A549 treated with dexamethasone at 1 μM for 4 hours (cell line): ENCODE measurements around the gene TST. TPM values are rescaled to one million over a fixed set of nuclear protein-coding genes. Genes with fewer than 3 reads are reported as not detected.

Source experiments
- total RNA-seq: library from RNA; stranded (reverse); fragments of 200-300 nt; extraction: Qiagen RNA extraction; gene quantifications from 5 replicates; pipeline ENCODE4 v1.2.3, GENCODE V29; 2022

The TST gene
- 43.7 to 52.8 TPM (median 48.8 TPM) in 5 replicates for total RNA-seq

DNA sequence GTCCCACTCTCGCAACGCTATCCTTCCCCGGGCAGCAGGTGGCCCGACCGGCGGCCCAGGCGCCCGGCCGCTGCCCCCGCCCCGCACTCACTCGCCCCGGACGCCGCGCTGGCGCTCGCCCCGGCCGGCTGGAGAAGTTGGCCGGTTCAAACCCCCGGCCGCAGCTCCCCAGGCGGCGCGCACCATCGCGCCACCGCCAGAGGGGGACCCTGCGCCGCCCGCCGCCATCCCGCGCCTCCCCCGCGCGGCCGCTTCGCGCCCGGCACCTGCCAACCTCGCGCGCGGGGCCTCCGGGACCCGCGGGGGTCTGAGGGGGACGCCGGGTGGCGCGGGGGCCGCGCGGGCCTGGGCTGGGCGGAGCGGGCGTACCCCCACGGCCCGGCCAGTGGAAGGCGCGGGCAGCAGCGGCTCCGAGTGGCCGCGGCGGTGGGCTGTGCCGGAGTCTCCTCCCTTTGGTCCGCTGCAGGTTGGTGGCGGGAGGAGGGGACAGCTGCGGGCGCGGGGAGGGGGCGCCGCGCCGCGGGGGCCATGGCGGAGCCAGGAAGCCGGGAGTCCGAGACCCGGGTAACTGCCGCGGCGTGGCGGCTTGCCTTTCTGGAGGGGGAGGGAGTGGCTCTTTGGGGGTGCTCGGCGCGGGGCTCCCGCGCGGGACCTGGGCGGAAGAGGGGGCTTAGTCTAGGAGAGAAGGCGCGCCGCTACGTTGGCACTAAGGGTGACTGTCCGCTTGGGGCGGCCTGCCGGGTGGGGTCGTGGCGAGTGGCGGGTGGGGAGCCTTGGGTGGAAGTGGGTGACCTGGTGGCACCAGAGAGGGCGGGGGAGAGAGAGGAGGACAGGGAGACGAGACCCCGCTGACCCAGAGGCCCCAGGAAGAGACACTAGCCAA is at the start of gene TST, which contains the start of gene MPST:
Gene TST, minus strand, starts transcription at position 139 of the 883 bp plus-strand sequence. CDS start 715 bp downstream, outside the sequence.
Gene MPST, plus strand, starts transcription at position 434 of the 883 bp plus-strand sequence. Its CDS starts 95 bp downstream, at position 529.

DNA sequence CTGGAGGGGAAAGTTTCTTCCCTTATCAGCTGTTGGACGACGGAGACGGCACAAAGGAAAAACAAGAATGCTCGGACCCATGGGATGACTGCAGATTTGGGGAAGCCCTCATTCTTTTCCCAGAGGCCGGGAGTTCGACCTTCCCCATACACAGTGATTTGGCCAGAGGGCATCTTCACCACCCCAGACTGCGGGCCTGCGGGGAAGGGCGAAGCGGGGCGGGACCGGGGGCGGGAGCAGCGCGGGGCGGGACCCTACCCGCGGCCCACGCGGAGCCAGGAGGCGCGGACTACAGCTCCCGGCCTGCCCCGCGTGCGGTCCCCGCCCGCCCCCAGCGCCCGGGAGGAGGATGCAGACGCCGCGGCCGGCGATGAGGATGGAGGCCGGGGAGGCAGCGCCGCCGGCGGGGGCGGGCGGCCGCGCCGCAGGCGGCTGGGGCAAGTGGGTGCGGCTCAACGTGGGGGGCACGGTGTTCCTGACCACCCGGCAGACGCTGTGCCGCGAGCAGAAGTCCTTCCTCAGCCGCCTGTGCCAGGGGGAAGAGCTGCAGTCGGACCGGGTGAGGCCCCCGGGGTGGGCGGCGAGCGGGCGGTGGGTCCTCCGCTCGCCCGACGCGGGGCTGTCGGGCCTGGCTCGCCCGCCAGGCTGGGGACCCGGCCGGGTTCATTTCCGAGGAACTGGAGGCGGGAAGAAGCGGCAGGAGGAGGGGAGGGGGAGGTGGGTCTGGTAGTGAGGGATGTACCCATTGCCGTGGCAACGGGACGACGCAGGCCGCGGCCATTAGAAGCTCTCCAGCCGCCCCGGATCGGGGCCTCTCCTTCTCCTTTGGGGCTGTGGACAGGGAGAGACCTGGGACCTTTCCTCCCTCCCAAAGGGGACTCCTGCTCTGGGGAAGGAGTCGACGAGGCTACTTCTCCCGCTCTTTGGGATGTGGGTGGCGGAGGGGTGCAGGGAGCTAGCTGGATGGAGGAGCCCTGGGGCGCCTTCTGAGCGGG is 32.4 kb upstream of the TST start, which contains the start of gene KCTD17:
Gene KCTD17, plus strand, starts transcription at position 352 of the 995 bp plus-strand sequence. Its CDS starts 19 bp downstream, at position 371.

Other genes starting within 250 kb of the TST start
- 13.5 to 20.5 TPM (median 19.4 TPM) in 5 replicates for gene IFT27, start 243.3 kb downstream of the TST start, total RNA-seq
- gene PVALB, start 202.4 kb downstream of the TST start, total RNA-seq: not detected in 5 replicates
- 0.11 to 0.13 TPM in 2 of 5 replicates, not detected in the others for gene NCF4, start 158.4 kb downstream of the TST start, total RNA-seq
- gene CSF2RB, start 105.8 kb downstream of the TST start, total RNA-seq: 0.01 TPM in 1 of 5 replicates, not detected in the others
- gene MPST, start 295 bp upstream of the TST start, total RNA-seq: 44.5 to 72.8 TPM (median 66.2 TPM) in 5 replicates
- 20.0 to 27.7 TPM (median 26.7 TPM) in 5 replicates for gene KCTD17, start 32.3 kb upstream of the TST start, total RNA-seq
- 0.02 to 0.04 TPM in 2 of 5 replicates, not detected in the others for gene TMPRSS6, start 90.3 kb upstream of the TST start, total RNA-seq
- 0.02 to 0.13 TPM (median 0.08 TPM) in 5 replicates for gene IL2RB, start 130.5 kb upstream of the TST start, total RNA-seq
- gene C1QTNF6, start 168.8 kb upstream of the TST start, total RNA-seq: 6.6 to 12.4 TPM (median 10.8 TPM) in 5 replicates
- gene SSTR3, start 193.0 kb upstream of the TST start, total RNA-seq: 0.02 TPM in 1 of 5 replicates, not detected in the others
- gene RAC2, start 224.8 kb upstream of the TST start, total RNA-seq: 0.06 to 0.28 TPM (median 0.15 TPM) in 4 of 5 replicates, not detected in the other